GM23338 (cell line): Measurements from ENCODE around the gene UNC13D. TPM values are rescaled to one million over a fixed set of nuclear protein-coding genes. Genes with fewer than 3 reads are reported as not detected.

Source experiments
- ATAC-seq: fragments of 200-7000 bp; cut with Tn5 transposase; 3 replicates; pipeline ENCODE4 v1.9.1; 2020
- DNase-seq: peaks from one replicate; pipeline ENCODE4 v3.0.0-alpha.2; 2015; ENCODE audit warnings: low spot score
- H2AFZ ChIP-seq: fragments of 200-600 bp; sonication (generic); 2 replicates; pipeline ENCODE4 v1.8.0; 2016; ENCODE audit warnings: antibody characterized with exemption, mild to moderate bottlenecking, moderate library complexity
- H3F3A ChIP-seq: fragments of 200-600 bp; sonication (generic); replicated peaks from 2 replicates; pipeline ENCODE4 v1.8.0; 2017; ENCODE audit warnings: antibody characterized with exemption, mixed run types, low read depth
- H3K27ac ChIP-seq: fragments of 200-600 bp; sonication (generic); 2 replicates; pipeline ENCODE4 v1.6.1; 2016; ENCODE audit warnings: low read depth
- H3K27me3 ChIP-seq: fragments of 200-600 bp; sonication (generic); 2 replicates; pipeline ENCODE4 v1.8.0; 2016; ENCODE audit warnings: mild to moderate bottlenecking, mixed run types, moderate library complexity; ENCODE audit not compliant: insufficient read depth
- H3K36me3 ChIP-seq: fragments of 200-600 bp; sonication (generic); 2 replicates; pipeline ENCODE4 v1.8.0; 2016; ENCODE audit warnings: mild to moderate bottlenecking; ENCODE audit not compliant: insufficient read depth
- H3K4me1 ChIP-seq: fragments of 200-600 bp; sonication (generic); 2 replicates; pipeline ENCODE4 v1.8.0; 2016; ENCODE audit warnings: mild to moderate bottlenecking, moderate library complexity; ENCODE audit not compliant: insufficient read depth
- H3K4me2 ChIP-seq: fragments of 200-600 bp; sonication (generic); 2 replicates; pipeline ENCODE4 v1.7.1; 2017; ENCODE audit warnings: mixed run types
- H3K4me3 ChIP-seq: fragments of 200-600 bp; sonication (generic); 2 replicates; pipeline ENCODE4 v1.6.1; 2016; ENCODE audit warnings: mixed run types
- H3K79me2 ChIP-seq: fragments of 200-600 bp; sonication (generic); replicated peaks from 2 replicates; pipeline ENCODE4 v1.8.0; 2017; ENCODE audit warnings: mild to moderate bottlenecking; ENCODE audit not compliant: insufficient read depth
- H3K9me2 ChIP-seq: fragments of 200-600 bp; sonication (generic); 2 replicates; pipeline ENCODE4 v1.8.0; 2017; ENCODE audit not compliant: insufficient read depth
- H4K20me1 ChIP-seq: fragments of 200-600 bp; sonication (generic); replicated peaks from 2 replicates; pipeline ENCODE4 v1.8.0; 2017; ENCODE audit warnings: mild to moderate bottlenecking; ENCODE audit not compliant: insufficient read depth
- H3K27ac Mint-ChIP-seq: 2 replicates; pipeline ENCODE4 v1.8.0; 2020; ENCODE audit warnings: inconsistent platforms, mild to moderate bottlenecking, moderate library complexity, mixed read lengths
- H3K27me3 Mint-ChIP-seq: 3 replicates; pipeline ENCODE4 v1.8.0; 2022; ENCODE audit warnings: low read depth, mild to moderate bottlenecking, moderate library complexity, mixed read lengths, inconsistent platforms; ENCODE audit not compliant: insufficient read depth, poor library complexity
- H3K36me3 Mint-ChIP-seq: 3 replicates; pipeline ENCODE4 v1.8.0; 2021; ENCODE audit warnings: low read depth, mild to moderate bottlenecking, inconsistent platforms, moderate library complexity, mixed read lengths
- H3K4me1 Mint-ChIP-seq: 3 replicates; pipeline ENCODE4 v1.8.0; 2020; ENCODE audit warnings: mild to moderate bottlenecking, inconsistent platforms, mixed read lengths
- H3K4me3 Mint-ChIP-seq: 3 replicates; pipeline ENCODE4 v1.8.0; 2021; ENCODE audit warnings: moderate library complexity, mild to moderate bottlenecking, inconsistent platforms, mixed read lengths
- H3K9me3 Mint-ChIP-seq: 3 replicates; pipeline ENCODE4 v1.8.0; 2020; ENCODE audit warnings: moderate library complexity, mild to moderate bottlenecking, inconsistent platforms, mixed read lengths
- CREB1 ChIP-seq: fragments of 250-450 bp; sonication (Bioruptor Pico); IDR thresholded peaks from 2 replicates; pipeline ENCODE4 v1.5.0; 2020; ENCODE audit warnings: low read depth, mild to moderate bottlenecking, moderate library complexity
- CTCF ChIP-seq, 2 experiments: fragments of 200-600 bp in 1 of 2; sonication (generic) in 1 of 2; conservative IDR thresholded peaks; 2 replicates each; pipeline versions ENCODE4 v1.5.1 to v1.6.1; 2016 to 2017; ENCODE audit warnings: antibody characterized with exemption in 2 of 2, low read depth in 2 of 2, mild to moderate bottlenecking in 2 of 2, moderate library complexity in 1 of 2
- ETS1 ChIP-seq: IDR thresholded peaks from 2 replicates; pipeline ENCODE4 v1.6.1; 2016; ENCODE audit warnings: antibody characterized with exemption
- NANOG ChIP-seq: IDR thresholded peaks from 2 replicates; pipeline ENCODE4 v1.6.1; 2016; ENCODE audit warnings: antibody characterized with exemption, borderline replicate concordance
- STAT1 ChIP-seq: IDR thresholded peaks from one replicate; pipeline ENCODE4 v1.6.1; 2016; ENCODE audit warnings: antibody characterized with exemption; ENCODE audit not compliant: unreplicated experiment
- ZNF331 ChIP-seq: fragments of 250-450 bp; sonication (Bioruptor Pico); IDR thresholded peaks from 2 replicates; pipeline ENCODE4 v1.5.0; 2020; ENCODE audit warnings: low read depth, mild to moderate bottlenecking, moderate library complexity
- polyA plus RNA-seq: library from polyadenylated mRNA; unstranded; fragments of >200 nt; fragmentation: Nextera tagmentation; extraction: Ambion mirVana; gene quantifications from 2 replicates; pipeline ENCODE4 v1.2.1, GENCODE V29; 2016
- total RNA-seq: library from RNA; depleted of rRNA; stranded (reverse); fragments of >200 nt; shearing (Covaris generic); gene quantifications from 2 replicates; pipeline ENCODE4 v1.2.3, GENCODE V29; 2014
- TF ChIP-seq, protein P1 (sequence below): fragments of 250-450 bp; sonication (Bioruptor Pico); IDR thresholded peaks from 2 replicates; pipeline ENCODE4 v1.5.0; 2020; ENCODE audit warnings: mild to moderate bottlenecking, moderate library complexity

Gene UNC13D
- total and polyA plus RNA-seq, 2 experiments from 2014 or later: 5.9 to 10.8 TPM

DNA sequence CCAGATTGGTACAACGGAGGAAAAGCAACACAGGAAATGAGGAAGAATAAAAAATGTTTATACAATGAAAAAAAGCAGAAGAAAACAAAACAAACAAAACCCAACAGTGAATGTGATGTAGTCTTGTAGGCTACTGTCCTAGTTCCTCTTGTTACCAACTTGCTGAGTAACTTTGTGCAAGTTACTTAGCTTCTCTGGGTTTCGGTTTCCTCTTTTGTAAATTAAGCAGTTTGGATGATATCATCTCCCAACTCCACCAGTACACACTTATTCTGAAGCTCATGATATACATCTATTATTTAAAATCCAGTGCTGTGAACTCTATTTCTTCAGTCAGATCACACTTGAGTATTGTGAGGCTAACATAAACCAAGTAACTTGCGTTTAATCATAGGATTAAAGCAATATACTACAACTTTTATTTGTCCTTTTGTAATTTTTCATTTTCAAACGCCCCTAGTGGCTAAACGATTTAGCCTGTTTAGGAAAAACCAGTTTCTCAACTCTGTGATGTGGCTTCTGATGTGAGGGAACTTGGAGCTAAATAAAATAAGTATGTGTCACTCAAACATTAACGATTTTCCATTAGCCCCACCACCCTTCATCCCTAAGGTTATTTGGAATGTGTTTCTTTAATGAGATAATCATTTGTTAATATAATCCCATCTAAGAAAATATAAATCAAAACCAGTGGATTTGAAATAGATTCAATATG lies 61.0 kb downstream of the UNC13D start:
- peaks cover 4% of the 10 kb centered on the region; the same call in 2 of the 3 replicates for H3K9me3 Mint-ChIP-seq
- Histone ChIP-seq H3K36me3 (peaks cover 5% of the 10 kb centered on the region; the same call in 1 of the 2 replicates), H3F3A (peaks cover 13% of the 10 kb centered on the region), H3K4me3 (no peak overlapping the region), H3K4me1 (peaks cover 20% of the 10 kb centered on the region), H3K27ac (no peak overlapping the region), H2AFZ (no peak overlapping the region), H3K27me3 (no peaks in the 10 kb centered on the region), H3K9me2 (no peaks in the 10 kb centered on the region), H3K4me2 (0 out of 2 replicates have a peak overlapping the region, but pooled peaks have one; percentile 76), H4K20me1 (peaks cover 8% of the 10 kb centered on the region), H3K79me2 (peaks cover 43% of the 10 kb centered on the region)
- H3K27me3 Mint-ChIP-seq: peaks cover 16% of the 10 kb centered on the region
- H3K4me1 Mint-ChIP-seq: peaks cover 31% of the 10 kb centered on the region
- peak overlapping the region; percentile 88 for H3K27ac Mint-ChIP-seq
- peak overlapping the region; percentile 90; the same call in 1 of the 3 replicates for H3K4me3 Mint-ChIP-seq
- H3K36me3 Mint-ChIP-seq: peaks cover 15% of the 10 kb centered on the region
- no peak for TF ChIP-seq CREB1 (CRISPR knock-in tag)
- TF ChIP-seq ZNF331: no peak
- TF ChIP-seq STAT1: no peak
- TF ChIP-seq NANOG: no peak
- TF ChIP-seq, protein P1, sequence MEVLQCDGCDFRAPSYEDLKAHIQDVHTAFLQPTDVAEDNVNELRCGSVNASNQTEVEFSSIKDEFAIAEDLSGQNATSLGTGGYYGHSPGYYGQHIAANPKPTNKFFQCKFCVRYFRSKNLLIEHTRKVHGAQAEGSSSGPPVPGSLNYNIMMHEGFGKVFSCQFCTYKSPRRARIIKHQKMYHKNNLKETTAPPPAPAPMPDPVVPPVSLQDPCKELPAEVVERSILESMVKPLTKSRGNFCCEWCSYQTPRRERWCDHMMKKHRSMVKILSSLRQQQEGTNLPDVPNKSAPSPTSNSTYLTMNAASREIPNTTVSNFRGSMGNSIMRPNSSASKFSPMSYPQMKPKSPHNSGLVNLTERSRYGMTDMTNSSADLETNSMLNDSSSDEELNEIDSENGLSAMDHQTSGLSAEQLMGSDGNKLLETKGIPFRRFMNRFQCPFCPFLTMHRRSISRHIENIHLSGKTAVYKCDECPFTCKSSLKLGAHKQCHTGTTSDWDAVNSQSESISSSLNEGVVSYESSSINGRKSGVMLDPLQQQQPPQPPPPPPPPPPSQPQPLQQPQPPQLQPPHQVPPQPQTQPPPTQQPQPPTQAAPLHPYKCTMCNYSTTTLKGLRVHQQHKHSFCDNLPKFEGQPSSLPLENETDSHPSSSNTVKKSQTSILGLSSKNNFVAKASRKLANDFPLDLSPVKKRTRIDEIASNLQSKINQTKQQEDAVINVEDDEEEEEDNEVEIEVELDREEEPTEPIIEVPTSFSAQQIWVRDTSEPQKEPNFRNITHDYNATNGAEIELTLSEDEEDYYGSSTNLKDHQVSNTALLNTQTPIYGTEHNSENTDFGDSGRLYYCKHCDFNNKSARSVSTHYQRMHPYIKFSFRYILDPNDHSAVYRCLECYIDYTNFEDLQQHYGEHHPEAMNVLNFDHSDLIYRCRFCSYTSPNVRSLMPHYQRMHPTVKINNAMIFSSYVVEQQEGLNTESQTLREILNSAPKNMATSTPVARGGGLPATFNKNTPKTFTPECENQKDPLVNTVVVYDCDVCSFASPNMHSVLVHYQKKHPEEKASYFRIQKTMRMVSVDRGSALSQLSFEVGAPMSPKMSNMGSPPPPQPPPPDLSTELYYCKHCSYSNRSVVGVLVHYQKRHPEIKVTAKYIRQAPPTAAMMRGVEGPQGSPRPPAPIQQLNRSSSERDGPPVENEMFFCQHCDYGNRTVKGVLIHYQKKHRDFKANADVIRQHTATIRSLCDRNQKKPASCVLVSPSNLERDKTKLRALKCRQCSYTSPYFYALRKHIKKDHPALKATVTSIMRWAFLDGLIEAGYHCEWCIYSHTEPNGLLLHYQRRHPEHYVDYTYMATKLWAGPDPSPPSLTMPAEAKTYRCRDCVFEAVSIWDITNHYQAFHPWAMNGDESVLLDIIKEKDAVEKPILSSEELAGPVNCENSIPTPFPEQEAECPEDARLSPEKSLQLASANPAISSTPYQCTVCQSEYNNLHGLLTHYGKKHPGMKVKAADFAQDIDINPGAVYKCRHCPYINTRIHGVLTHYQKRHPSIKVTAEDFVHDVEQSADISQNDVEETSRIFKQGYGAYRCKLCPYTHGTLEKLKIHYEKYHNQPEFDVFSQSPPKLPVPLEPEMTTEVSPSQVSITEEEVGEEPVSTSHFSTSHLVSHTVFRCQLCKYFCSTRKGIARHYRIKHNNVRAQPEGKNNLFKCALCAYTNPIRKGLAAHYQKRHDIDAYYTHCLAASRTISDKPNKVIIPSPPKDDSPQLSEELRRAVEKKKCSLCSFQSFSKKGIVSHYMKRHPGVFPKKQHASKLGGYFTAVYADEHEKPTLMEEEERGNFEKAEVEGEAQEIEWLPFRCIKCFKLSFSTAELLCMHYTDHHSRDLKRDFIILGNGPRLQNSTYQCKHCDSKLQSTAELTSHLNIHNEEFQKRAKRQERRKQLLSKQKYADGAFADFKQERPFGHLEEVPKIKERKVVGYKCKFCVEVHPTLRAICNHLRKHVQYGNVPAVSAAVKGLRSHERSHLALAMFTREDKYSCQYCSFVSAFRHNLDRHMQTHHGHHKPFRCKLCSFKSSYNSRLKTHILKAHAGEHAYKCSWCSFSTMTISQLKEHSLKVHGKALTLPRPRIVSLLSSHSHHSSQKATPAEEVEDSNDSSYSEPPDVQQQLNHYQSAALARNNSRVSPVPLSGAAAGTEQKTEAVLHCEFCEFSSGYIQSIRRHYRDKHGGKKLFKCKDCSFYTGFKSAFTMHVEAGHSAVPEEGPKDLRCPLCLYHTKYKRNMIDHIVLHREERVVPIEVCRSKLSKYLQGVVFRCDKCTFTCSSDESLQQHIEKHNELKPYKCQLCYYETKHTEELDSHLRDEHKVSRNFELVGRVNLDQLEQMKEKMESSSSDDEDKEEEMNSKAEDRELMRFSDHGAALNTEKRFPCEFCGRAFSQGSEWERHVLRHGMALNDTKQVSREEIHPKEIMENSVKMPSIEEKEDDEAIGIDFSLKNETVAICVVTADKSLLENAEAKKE: no peak
- peak; percentile 42 to 83; a peak in 3 of 4 replicates for TF ChIP-seq CTCF (conservative IDR thresholded peaks at IDR 0.05; ENCODE audit: low read depth in 2 of 2)
- TF ChIP-seq ETS1: no peak
- no peak for ATAC-seq
- peak; percentile 67 for DNase-seq
